ENCODE results near the gene DLGAP1. TPM values are rescaled to one million over a fixed set of nuclear protein-coding genes. Genes with fewer than 3 reads are reported as not detected.

DLGAP1 gene
- total and polyA plus RNA-seq, 2 of the 8 experiments (the other 6 are each of a cell fraction or from before 2014, with no cell fraction given) = 11.8 to 16.9 TPM

GRCh38 chr18:3814816-3815215, 640.3 kb downstream of the DLGAP1 start:
- TF ChIP-seq SIX5 (IDR thresholded peaks at IDR 0.05; ENCODE audit: low read depth, low read length) = no peak
- no peak for TF ChIP-seq CBX8 (IDR thresholded peaks at IDR 0.05; ENCODE audit: borderline replicate concordance, low read depth, low read length)
- no peak for TF ChIP-seq KDM4A (IDR thresholded peaks at IDR 0.05; ENCODE audit: low read depth, low read length, severe bottlenecking)
- no peak for TF ChIP-seq SIN3A (conservative IDR thresholded peaks at IDR 0.05 in 1 of 2, IDR thresholded peaks at IDR 0.05 in 1 of 2; ENCODE audit: low read depth in 1 of 2, low read length in 2 of 2)
- no peak for TF ChIP-seq MAX (IDR thresholded peaks at IDR 0.05)
- TF ChIP-seq EGR1 (IDR thresholded peaks at IDR 0.05; ENCODE audit: borderline replicate concordance, low read depth, low read length) = no peak
- TF ChIP-seq SAP30 (IDR thresholded peaks at IDR 0.05; ENCODE audit: insufficient read depth, insufficient replicate concordance, low read length) = no peak
- TF ChIP-seq RBBP5 (IDR thresholded peaks at IDR 0.05; ENCODE audit: borderline replicate concordance, low read depth, low read length) = no peak
- H3K4ac ChIP-seq (replicated peaks; ENCODE audit: insufficient read length, low read depth, low read length) = no peak overlapping the region
- no peak overlapping the region for H3K4me2 ChIP-seq (ENCODE audit: insufficient read depth in 1 of 2, low read depth in 2 of 2, low read length in 2 of 2)
- CTCF ChIA-PET (ENCODE audit: partially characterized antibody) = interaction anchor here (0.6 to 1.8 kb wide), 2 partner anchors 10 to 44 kb away, joined by 3 to 7 read pairs; no protein-coding TSS in a partner anchor
- H3K27me3 ChIP-seq (replicated peaks in 1 of 4; ENCODE audit: control insufficient read depth in 3 of 4, extremely low read depth in 1 of 4, insufficient read depth in 3 of 4, low read length in 3 of 4) = no peaks in the 10 kb centered on the region
- no peak overlapping the region for H2BK15ac ChIP-seq (ENCODE audit: low read length)
- H4K91ac ChIP-seq (replicated peaks; ENCODE audit: insufficient read length, low read length) = no peak overlapping the region
- H3K27ac ChIP-seq (ENCODE audit: low read depth, low read length) = no peak overlapping the region
- no peaks in the 10 kb centered on the region for H3K4me1 ChIP-seq (replicated peaks in 1 of 4; ENCODE audit: control insufficient read depth in 3 of 4, insufficient read depth in 4 of 4, low read length in 3 of 4)
- POLR2A ChIA-PET (ENCODE audit: partially characterized antibody) = interaction anchor here (0.6 kb wide), 1 partner anchor 42 kb away, joined by 4 read pairs; no protein-coding TSS in a partner anchor
- no peak overlapping the region for H3K56ac ChIP-seq (replicated peaks; ENCODE audit: insufficient read length, low read depth, low read length)
- H2AK5ac ChIP-seq (ENCODE audit: low read depth, low read length) = no peak overlapping the region
- no peak overlapping the region for H2BK5ac ChIP-seq (ENCODE audit: low read depth, low read length)
- no peak overlapping the region for H2BK12ac ChIP-seq (ENCODE audit: low read depth, low read length)
- no peak overlapping the region for H3K9ac ChIP-seq (replicated peaks in 1 of 4; ENCODE audit: extremely low read depth in 1 of 4, low read depth in 3 of 4, low read length in 3 of 4)
- H4K20me1 ChIP-seq (replicated peaks in 1 of 2; ENCODE audit: control insufficient read depth in 1 of 2, insufficient read depth in 2 of 2, low read length in 2 of 2) = no peaks in the 10 kb centered on the region
- H3K18ac ChIP-seq (ENCODE audit: extremely low read depth, low read length) = no peak overlapping the region
- H3K23me2 ChIP-seq (ENCODE audit: low read depth, low read length) = no peaks in the 10 kb centered on the region
- no peaks in the 10 kb centered on the region for H3K79me2 ChIP-seq (ENCODE audit: control insufficient read depth in 1 of 2, insufficient read depth in 2 of 2, low read length in 2 of 2)
- H4K5ac ChIP-seq (ENCODE audit: insufficient read length, low read depth, low read length) = no peak overlapping the region
- no peak overlapping the region for H4K8ac ChIP-seq (ENCODE audit: extremely low read depth, insufficient read depth, low read length)
- no peaks in the 10 kb centered on the region for H3K9me3 ChIP-seq (ENCODE audit: insufficient read depth in 2 of 2, low read depth in 1 of 2, low read length in 1 of 2)
- H2BK20ac ChIP-seq (ENCODE audit: low read length) = no peak overlapping the region
- peaks cover 0 to 9% (median 2%) of the 10 kb centered on the region in 4 experiments; a peak in 2 of 8 replicates for H3K36me3 ChIP-seq (ENCODE audit: control insufficient read depth in 2 of 4, insufficient read depth in 4 of 4, low read length in 3 of 4)
- DNase-seq (ENCODE audit: low read depth in 1 of 2, low spot score in 2 of 2) (no peak), FAIRE-seq (no peak)
- WGBS, 2 experiments (ENCODE audit: extremely low coverage in 1 of 2, insufficient coverage in 1 of 2, insufficient read length in 1 of 2, insufficient replicate concordance in 2 of 2, low coverage in 1 of 2, low lambda C conversion rate in 2 of 2, missing lambda C conversion rate in 1 of 2) = 87% methylated on average over 3 of the region's 3 CpGs; no CpG with 5 or more reads in 1 of the 2 experiments
- no peak overlapping the region for H2BK120ac ChIP-seq (replicated peaks; ENCODE audit: low read depth, low read length)
- no peak overlapping the region for H3K23ac ChIP-seq (ENCODE audit: insufficient read length)
- no peak overlapping the region for H3K14ac ChIP-seq (ENCODE audit: insufficient read length)
- H3K79me1 ChIP-seq (ENCODE audit: low read depth, low read length) = no peaks in the 10 kb centered on the region
- H3K4me3 ChIP-seq (ENCODE audit: extremely low read depth in 1 of 4, insufficient read depth in 2 of 4, low read depth in 3 of 4, low read length in 4 of 4) = no peak overlapping the region
- no peak overlapping the region for H2AFZ ChIP-seq (ENCODE audit: low read length)
